SK-N-SH (cell line): ENCODE measurements around the gene SBNO1. TPM values are rescaled to one million over a fixed set of nuclear protein-coding genes. Genes with fewer than 3 reads are reported as not detected.
"Not testable (repeated sequence)": the region's sequence is repeated elsewhere in the genome, so short reads cannot be mapped to it uniquely, and the experiment has no call there.

Source experiments
- CTCF ChIA-PET: fragments of 300-600, 350-600 bp; formaldehyde crosslinking; extraction: SDS; loops from one replicate; lab custom pipeline; 2021; lab: Yijun Ruan, JAX
- POLR2A ChIA-PET: fragments of 350-600 bp; sonication (Branson Sonifier 250); formaldehyde crosslinking; extraction: SDS; loops from one replicate; lab custom pipeline; 2020; ENCODE audit warnings: antibody characterized with exemption, inconsistent platforms; lab: Yijun Ruan, JAX
- DNase-seq: peaks from one replicate; pipeline ENCODE4 v3.0.0; 2012
- H2AFZ ChIP-seq: fragments of 200-600 bp; sonication (generic); 2 replicates; pipeline ENCODE4 v1.8.1; 2016; ENCODE audit warnings: antibody characterized with exemption, mild to moderate bottlenecking, low read depth
- H3F3A ChIP-seq: fragments of 200-600 bp; sonication (generic); replicated peaks from 2 replicates; pipeline ENCODE3; 2016; ENCODE audit warnings: antibody characterized with exemption, mild to moderate bottlenecking; ENCODE audit not compliant: insufficient read depth
- H3K27ac ChIP-seq, 2 experiments: fragments of 200-500 bp in 1 of 2; fragments of 200-600 bp in 1 of 2; sonication (Bioruptor generic) in 1 of 2; sonication (generic), shearing (Covaris generic) in 1 of 2; 2 replicates each; pipeline versions ENCODE4 v1.5.1 to v1.6.1; 2014 to 2016; ENCODE audit warnings: low read depth in 2 of 2, inconsistent platforms in 1 of 2, low read length in 1 of 2, mild to moderate bottlenecking in 1 of 2, mixed read lengths in 1 of 2
- H3K27me3 ChIP-seq: fragments of 200-600 bp; sonication (generic), shearing (Covaris generic); 2 replicates; pipeline ENCODE4 v1.6.1; 2016; ENCODE audit warnings: mixed run types; ENCODE audit not compliant: insufficient read depth
- H3K36me3 ChIP-seq, 2 experiments: fragments of 200-500 bp in 1 of 2; fragments of 200-600 bp in 1 of 2; sonication (Bioruptor generic) in 1 of 2; sonication (generic) in 1 of 2; replicated peaks in 1 of 2; 2 replicates each; pipeline versions ENCODE3 to v1.5.1; 2014 to 2016; ENCODE audit warnings: low read length in 1 of 2, mild to moderate bottlenecking in 1 of 2; ENCODE audit not compliant: insufficient read depth in 2 of 2, control insufficient read depth in 1 of 2
- H3K4me1 ChIP-seq, 2 experiments: fragments of 200-500 bp in 1 of 2; fragments of 200-600 bp in 1 of 2; sonication (Bioruptor generic) in 1 of 2; sonication (generic), shearing (Covaris generic) in 1 of 2; 2 replicates each; pipeline versions ENCODE4 v1.5.1 to v1.6.1; 2014 to 2016; ENCODE audit warnings: low read depth in 1 of 2, low read length in 1 of 2, mixed run types in 1 of 2; ENCODE audit not compliant: insufficient read depth in 2 of 2, control insufficient read depth in 1 of 2
- H3K4me2 ChIP-seq: fragments of 200-600 bp; sonication (generic), shearing (Covaris generic); 2 replicates; pipeline ENCODE4 v1.6.1; 2017; ENCODE audit warnings: mixed run types
- H3K4me3 ChIP-seq, 2 experiments: fragments of 200-500 bp in 1 of 2; fragments of 200-600 bp in 1 of 2; sonication (Bioruptor generic) in 1 of 2; sonication (generic), shearing (Covaris generic) in 1 of 2; 2 replicates each; pipeline versions ENCODE4 v1.5.1 to v1.8.1; 2014 to 2016; ENCODE audit warnings: low read depth in 2 of 2, inconsistent platforms in 1 of 2, low read length in 1 of 2, mild to moderate bottlenecking in 1 of 2, mixed read lengths in 1 of 2, moderate library complexity in 1 of 2
- H3K79me2 ChIP-seq: fragments of 200-600 bp; sonication (generic); 2 replicates; pipeline ENCODE4 v1.8.1; 2017; ENCODE audit warnings: mild to moderate bottlenecking; ENCODE audit not compliant: insufficient read depth
- H3K9ac ChIP-seq: fragments of 200-600 bp; sonication (generic); 2 replicates; pipeline ENCODE4 v1.6.1; 2017; ENCODE audit warnings: mixed run types
- H3K9me2 ChIP-seq: fragments of 200-600 bp; sonication (generic); 2 replicates; pipeline ENCODE4 v1.6.1; 2017; ENCODE audit warnings: mixed run types
- H3K9me3 ChIP-seq: fragments of 200-600 bp; sonication (generic); 2 replicates; pipeline ENCODE4 v1.6.1; 2017; ENCODE audit warnings: mixed run types, mild to moderate bottlenecking, moderate library complexity
- H4K20me1 ChIP-seq: fragments of 200-600 bp; sonication (generic); 2 replicates; pipeline ENCODE4 v1.6.1; 2017; ENCODE audit warnings: mild to moderate bottlenecking, mixed run types; ENCODE audit not compliant: insufficient read depth
- CHD2 ChIP-seq: fragments of 150-350 bp; IDR thresholded peaks from 2 replicates; pipeline ENCODE4 v1.6.1; 2018; ENCODE audit warnings: low read length; ENCODE audit not compliant: partially characterized antibody
- CTCF ChIP-seq: fragments of 200-600 bp; sonication (generic); IDR thresholded peaks from 2 replicates; pipeline ENCODE4 v1.6.1; 2017; ENCODE audit warnings: antibody characterized with exemption, mild to moderate bottlenecking, moderate library complexity
- EZH2phosphoT487 ChIP-seq: fragments of 200-600 bp; sonication (generic); IDR thresholded peaks from 2 replicates; pipeline ENCODE4 v1.6.1; 2017; ENCODE audit warnings: low read depth, mixed run types, mild to moderate bottlenecking, antibody characterized with exemption, moderate library complexity, borderline replicate concordance
- GABPA ChIP-seq: IDR thresholded peaks from 2 replicates; pipeline ENCODE4 v1.4.0; 2012; ENCODE audit warnings: low read depth, mild to moderate bottlenecking
- JUND ChIP-seq: IDR thresholded peaks from 2 replicates; pipeline ENCODE4 v1.4.0; 2012
- MAX ChIP-seq: IDR thresholded peaks from 2 replicates; pipeline ENCODE4 v1.4.0; 2012; ENCODE audit warnings: low read depth
- PBX3 ChIP-seq: IDR thresholded peaks from 2 replicates; pipeline ENCODE4; 2012
- POLR2AphosphoS5 ChIP-seq: IDR thresholded peaks from 2 replicates; pipeline ENCODE4 v1.6.1; 2012; ENCODE audit warnings: low read depth, low read length
- REST ChIP-seq: IDR thresholded peaks from 2 replicates; pipeline ENCODE4 v1.6.1; 2012; ENCODE audit warnings: mild to moderate bottlenecking, low read depth, low read length, moderate library complexity
- RFX5 ChIP-seq: IDR thresholded peaks from 2 replicates; pipeline ENCODE4 v1.6.1; 2012; ENCODE audit warnings: mild to moderate bottlenecking, improper control_type of control experiment, low read length
- SMC3 ChIP-seq: IDR thresholded peaks from 2 replicates; pipeline ENCODE4 v1.6.1; 2012; ENCODE audit warnings: low read depth, low read length, improper control_type of control experiment
- TAF1 ChIP-seq: IDR thresholded peaks from 2 replicates; pipeline ENCODE4 v1.6.1; 2012; ENCODE audit warnings: low read depth, mild to moderate bottlenecking, low read length, moderate library complexity, borderline replicate concordance
- TCF12 ChIP-seq: IDR thresholded peaks from 2 replicates; pipeline ENCODE4 v1.4.0; 2012
- ZBTB33 ChIP-seq: IDR thresholded peaks from 2 replicates; pipeline ENCODE4 v1.4.0; 2012; ENCODE audit warnings: low read depth, borderline replicate concordance
- WGBS: methylation state at CpG from one replicate; pipeline ENCODE4 v1.1.6; 2017; ENCODE audit warnings: low lambda C conversion rate; 5-methylcytosine and 5-hydroxymethylcytosine counted together
- polyA plus RNA-seq, 3 experiments: library from polyadenylated mRNA; depleted of rRNA; stranded (reverse); fragments of >200 nt; gene quantifications; 2 replicates each; pipeline ENCODE4 v1.2.3, GENCODE V29; 2012

SBNO1 gene
- polyA plus RNA-seq, 1 of the 3 experiments (the other 2 are of a cell fraction) = 4.5 TPM

GRCh38 chr12:123379391-123379790 is 14.7 kb upstream of the SBNO1 start:
- Histone ChIP-seq H3K4me2 (no peak overlapping the region), H3K4me1 (no peaks in the 10 kb centered on the region; a peak in 1 of 4 replicates), H3K9me2 (no peaks in the 10 kb centered on the region), H3K9ac (no peak overlapping the region), H3K36me3 (no peaks in the 10 kb centered on the region), H3K27ac (no peak overlapping the region), H4K20me1 (no peaks in the 10 kb centered on the region), H3K27me3 (no peaks in the 10 kb centered on the region), H2AFZ (no peak overlapping the region), H3K9me3 (no peaks in the 10 kb centered on the region), H3K79me2 (peaks cover 2% of the 10 kb centered on the region; the same call in 1 of the 2 replicates), H3F3A (no peaks in the 10 kb centered on the region), H3K4me3 (no peak overlapping the region)
- 93% methylated on average over 5 of the region's 5 CpGs for WGBS
- no peak for TF ChIP-seq JUND
- TF ChIP-seq CHD2 = no peak
- no peak for TF ChIP-seq TAF1
- no peak for TF ChIP-seq MAX
- TF ChIP-seq TCF12 = no peak
- no peak for TF ChIP-seq SMC3
- TF ChIP-seq GABPA = no peak
- no peak for TF ChIP-seq REST
- TF ChIP-seq CTCF = no peak
- no peak for TF ChIP-seq POLR2AphosphoS5
- no peak for TF ChIP-seq PBX3
- TF ChIP-seq ZBTB33 = no peak
- TF ChIP-seq RFX5 = no peak
- no peak for TF ChIP-seq EZH2phosphoT487
- DNase-seq = no peak
- ChIA-PET CTCF (interaction anchor here (1.0 kb wide), 1 partner anchor 213 kb away, joined by 3 read pairs; no protein-coding TSS in a partner anchor), POLR2A (no interaction called here)

- H3K9ac ChIP-seq, H4K20me1 ChIP-seq, H3K4me2 ChIP-seq, H3K27ac ChIP-seq, H3K79me2 ChIP-seq, H3K4me3 ChIP-seq, H2AFZ ChIP-seq, H3K36me3 ChIP-seq, H3K9me2 ChIP-seq, H3F3A ChIP-seq, H3K4me1 ChIP-seq, DNase-seq, H3K27me3 ChIP-seq, H3K9me3 ChIP-seq, POLR2A ChIA-PET: not testable (repeated sequence)
- 69% methylated on average over 5 of the region's 5 CpGs for WGBS
- CTCF ChIA-PET = interaction anchor here (1.8 kb wide), 1 partner anchor 102 kb away, joined by 4 read pairs; no protein-coding TSS in a partner anchor
Observed at GRCh38 chr12:123372415-123372814, 7.8 kb upstream of the SBNO1 start.
